ENCODE data around the gene CFAP20.
"Not testable (repeated sequence)": the region's sequence is repeated elsewhere in the genome, so short reads cannot be mapped to it uniquely, and the experiment has no call there.

CFAP20 gene

DNA sequence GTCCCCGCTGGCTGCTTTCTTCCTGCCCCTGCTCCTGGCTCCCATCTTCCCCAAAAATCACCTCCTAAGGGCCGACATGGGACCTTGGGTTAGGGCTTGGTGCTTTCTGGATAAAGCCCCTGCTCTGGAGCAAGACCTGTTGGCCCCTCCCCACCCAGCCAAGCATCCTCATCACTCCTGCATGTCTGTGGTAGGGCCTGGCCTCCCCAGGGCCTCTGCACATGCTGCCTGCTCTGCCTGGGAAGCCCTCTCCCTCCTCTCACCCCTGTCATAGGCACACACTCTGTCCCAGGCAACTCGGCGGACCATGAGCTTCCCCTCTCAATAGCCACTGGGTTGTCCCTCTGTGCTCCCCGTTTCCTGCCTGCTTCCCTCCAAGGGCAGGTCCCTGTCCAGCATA lies 35.2 kb downstream of the CFAP20 start:
- H3K9ac ChIP-seq (ENCODE audit: low read length), result no peak overlapping the region
- H3K36me3 ChIP-seq (ENCODE audit: insufficient read depth, low read length), result no peaks in the 10 kb centered on the region
- H3K27ac ChIP-seq (ENCODE audit: low read depth, low read length), result no peak overlapping the region
- no peaks in the 10 kb centered on the region for H3K9me3 ChIP-seq (ENCODE audit: low read length)
- no peak overlapping the region for H3K4me3 ChIP-seq (ENCODE audit: low read depth in 1 of 2, low read length in 2 of 2)
- H3K4me1 ChIP-seq (ENCODE audit: insufficient read depth, low read length), result no peaks in the 10 kb centered on the region
- H3K27me3 ChIP-seq (ENCODE audit: control insufficient read depth in 1 of 2, insufficient read depth in 2 of 2, low read length in 2 of 2), result no peaks in the 10 kb centered on the region

DNA sequence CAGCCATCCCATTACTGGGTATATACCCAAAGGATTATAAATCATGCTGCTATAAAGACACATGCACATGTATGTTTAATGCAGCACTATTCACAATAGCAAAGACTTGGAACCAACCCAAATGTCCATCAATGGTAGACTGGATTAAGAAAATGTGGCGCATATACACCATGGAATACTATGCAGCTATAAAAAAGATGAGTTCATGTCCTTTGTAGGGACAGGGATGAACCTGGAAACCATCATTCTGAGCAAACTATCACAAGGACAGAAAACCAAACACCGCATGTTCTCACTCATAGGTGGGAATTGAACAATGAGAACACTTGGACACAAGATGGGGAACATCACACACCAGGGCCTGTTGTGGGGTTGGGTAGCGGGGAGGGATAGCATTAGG lies 38.8 kb downstream of the CFAP20 start:
- H3K4me3 ChIP-seq (ENCODE audit: low read depth in 1 of 2, low read length in 2 of 2); H3K9me3 ChIP-seq (ENCODE audit: low read length); H3K4me1 ChIP-seq (ENCODE audit: insufficient read depth, low read length); H3K9ac ChIP-seq (ENCODE audit: low read length); H3K27ac ChIP-seq (ENCODE audit: low read depth, low read length); H3K36me3 ChIP-seq (ENCODE audit: insufficient read depth, low read length); H3K27me3 ChIP-seq (ENCODE audit: control insufficient read depth in 1 of 2, insufficient read depth in 2 of 2, low read length in 2 of 2): not testable (repeated sequence)

DNA sequence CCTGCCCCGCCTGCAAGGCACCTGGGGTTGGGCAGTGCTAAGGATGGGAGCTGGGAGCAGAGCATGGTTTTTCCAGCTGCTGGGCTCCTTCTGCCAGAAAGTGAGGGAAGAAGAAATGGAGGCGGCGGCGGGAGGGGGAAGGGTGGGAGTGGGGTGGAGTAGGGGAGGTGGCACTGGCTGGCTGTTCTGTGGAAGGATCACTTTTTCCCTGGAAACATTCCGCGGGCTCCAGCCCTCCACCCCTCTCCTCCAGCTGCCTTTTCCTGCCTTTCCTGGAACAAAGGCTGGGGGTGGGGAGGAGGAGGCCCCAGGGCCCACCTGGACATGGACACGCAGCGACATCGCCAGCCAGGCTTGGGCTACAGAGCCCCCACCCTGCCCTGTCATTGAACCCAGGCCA lies 41.1 kb downstream of the CFAP20 start:
- no peaks in the 10 kb centered on the region for H3K27me3 ChIP-seq (ENCODE audit: control insufficient read depth in 1 of 2, insufficient read depth in 2 of 2, low read length in 2 of 2)
- H3K9ac ChIP-seq (ENCODE audit: low read length), result no peak overlapping the region
- no peak overlapping the region for H3K27ac ChIP-seq (ENCODE audit: low read depth, low read length)
- H3K4me1 ChIP-seq (ENCODE audit: insufficient read depth, low read length), result no peaks in the 10 kb centered on the region
- H3K9me3 ChIP-seq (ENCODE audit: low read length), result no peaks in the 10 kb centered on the region
- no peaks in the 10 kb centered on the region for H3K36me3 ChIP-seq (ENCODE audit: insufficient read depth, low read length)
- no peak overlapping the region for H3K4me3 ChIP-seq (ENCODE audit: low read depth in 1 of 2, low read length in 2 of 2)

DNA sequence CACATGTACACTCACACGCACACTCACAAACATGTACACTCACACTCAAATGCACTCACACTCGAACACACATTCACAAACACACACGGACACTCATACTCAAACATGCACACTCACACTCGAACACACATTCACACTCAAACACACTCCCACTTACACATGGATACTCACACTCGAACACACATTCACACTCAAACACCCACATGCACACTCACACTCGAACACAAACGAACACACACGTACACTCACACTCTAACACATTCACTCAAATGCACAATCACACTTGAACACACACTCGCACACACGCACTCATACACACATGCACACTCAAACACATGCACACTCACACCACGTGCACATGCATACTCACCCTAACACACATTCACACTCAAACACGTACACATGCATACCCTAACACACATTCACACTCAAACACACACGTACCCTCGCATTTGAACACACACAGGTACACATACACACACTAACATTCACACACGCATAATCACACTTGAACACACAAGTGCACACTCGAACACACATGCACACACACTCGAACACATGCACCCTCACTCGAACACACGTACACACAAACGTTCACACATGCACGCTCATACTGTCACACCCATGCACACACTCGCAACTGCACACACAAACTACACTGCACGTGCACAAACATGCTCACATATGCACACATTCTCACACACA lies 41.8 kb downstream of the CFAP20 start:
- no peaks in the 10 kb centered on the region for H3K4me1 ChIP-seq (ENCODE audit: insufficient read depth, low read length)
- H3K27me3 ChIP-seq (ENCODE audit: control insufficient read depth in 1 of 2, insufficient read depth in 2 of 2, low read length in 2 of 2), result no peaks in the 10 kb centered on the region
- no peaks in the 10 kb centered on the region for H3K36me3 ChIP-seq (ENCODE audit: insufficient read depth, low read length)
- no peaks in the 10 kb centered on the region for H3K9me3 ChIP-seq (ENCODE audit: low read length)
- H3K4me3 ChIP-seq (ENCODE audit: low read depth in 1 of 2, low read length in 2 of 2), result no peak overlapping the region
- H3K27ac ChIP-seq (ENCODE audit: low read depth, low read length), result no peak overlapping the region
- H3K9ac ChIP-seq (ENCODE audit: low read length), result no peak overlapping the region

DNA sequence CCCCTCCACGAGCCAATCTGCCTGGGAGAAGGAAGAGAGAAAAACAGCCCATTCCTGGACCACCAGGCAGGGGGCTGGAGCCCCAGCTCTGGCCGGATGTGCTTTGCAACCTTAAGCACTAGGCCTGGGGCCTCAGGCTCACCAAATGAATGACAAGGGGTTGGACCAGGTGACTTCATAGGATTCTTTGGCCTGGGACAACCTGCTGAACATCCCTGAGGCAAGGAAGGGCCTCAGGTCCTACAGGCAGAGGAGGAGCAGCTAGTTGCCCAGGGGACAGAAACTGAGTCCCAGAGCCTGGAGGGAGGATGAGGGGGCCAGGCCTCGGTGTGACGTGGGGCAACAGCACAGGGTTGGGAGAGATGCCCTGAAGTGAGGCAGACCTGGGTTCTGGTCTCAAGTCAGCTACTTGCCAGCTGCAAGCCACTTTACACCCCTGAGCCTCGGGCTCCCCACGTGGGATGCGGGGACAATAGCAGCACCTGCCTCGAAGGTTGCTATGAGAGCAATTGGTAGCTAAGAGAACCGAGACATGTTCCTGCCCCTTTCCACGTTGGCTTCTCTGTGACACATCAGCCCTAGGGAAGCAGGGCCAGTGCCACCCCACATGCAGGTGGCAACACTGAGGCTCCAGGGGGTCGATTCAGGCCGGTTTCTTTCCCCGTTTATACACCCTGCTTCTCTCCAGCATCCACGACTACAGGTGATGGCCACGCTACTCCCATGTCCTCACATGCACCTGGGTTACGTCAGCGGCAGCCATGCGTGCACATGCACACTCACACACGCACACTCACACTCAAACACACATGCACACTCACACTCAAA lies 42.6 kb downstream of the CFAP20 start:
- Histone ChIP-seq H3K4me3 (ENCODE audit: low read depth in 1 of 2, low read length in 2 of 2) (no peak overlapping the region), H3K27ac (ENCODE audit: low read depth, low read length) (no peak overlapping the region), H3K4me1 (ENCODE audit: insufficient read depth, low read length) (no peaks in the 10 kb centered on the region), H3K9ac (ENCODE audit: low read length) (no peak overlapping the region), H3K27me3 (ENCODE audit: control insufficient read depth in 1 of 2, insufficient read depth in 2 of 2, low read length in 2 of 2) (no peaks in the 10 kb centered on the region), H3K36me3 (ENCODE audit: insufficient read depth, low read length) (no peaks in the 10 kb centered on the region), H3K9me3 (ENCODE audit: low read length) (no peaks in the 10 kb centered on the region)

DNA sequence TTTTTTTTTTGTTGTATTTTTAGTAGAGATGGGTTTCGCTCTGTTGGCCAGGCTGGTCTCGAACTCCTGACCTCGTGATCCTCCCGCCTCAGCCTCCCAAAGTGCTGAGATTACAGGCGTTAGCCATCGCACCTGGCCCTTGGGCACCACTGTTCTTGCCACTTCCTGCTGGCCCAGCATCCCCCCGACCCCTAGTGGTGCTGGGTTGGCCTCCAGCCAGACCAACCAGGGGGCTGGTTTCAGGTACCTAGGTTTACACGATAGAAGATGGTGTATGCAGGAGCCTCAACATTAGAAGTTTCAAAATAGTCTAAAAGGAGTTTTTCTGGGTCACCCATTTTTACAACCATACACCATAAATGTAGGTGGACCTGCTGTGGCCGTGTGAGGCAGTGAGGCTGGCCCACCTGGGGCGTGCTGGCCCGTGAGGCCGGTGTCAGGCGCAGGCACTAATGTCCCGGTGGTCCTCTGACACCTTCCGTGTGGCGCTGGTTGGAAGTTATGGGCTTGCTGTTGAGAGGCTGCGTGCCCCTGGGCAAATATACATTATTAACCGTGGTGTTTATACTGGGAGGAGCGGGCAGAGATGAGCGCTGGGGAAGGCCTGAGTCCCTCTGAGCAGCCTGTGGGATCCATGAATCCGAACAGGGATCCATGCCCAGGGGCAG lies 43.5 kb downstream of the CFAP20 start:
- H3K4me3 ChIP-seq (ENCODE audit: low read depth in 1 of 2, low read length in 2 of 2), result no peak overlapping the region
- no peak overlapping the region for H3K9ac ChIP-seq (ENCODE audit: low read length)
- H3K36me3 ChIP-seq (ENCODE audit: insufficient read depth, low read length), result no peaks in the 10 kb centered on the region
- H3K4me1 ChIP-seq (ENCODE audit: insufficient read depth, low read length), result no peaks in the 10 kb centered on the region
- H3K9me3 ChIP-seq (ENCODE audit: low read length), result no peaks in the 10 kb centered on the region
- no peaks in the 10 kb centered on the region for H3K27me3 ChIP-seq (ENCODE audit: control insufficient read depth in 1 of 2, insufficient read depth in 2 of 2, low read length in 2 of 2)
- H3K27ac ChIP-seq (ENCODE audit: low read depth, low read length), result no peak overlapping the region

DNA sequence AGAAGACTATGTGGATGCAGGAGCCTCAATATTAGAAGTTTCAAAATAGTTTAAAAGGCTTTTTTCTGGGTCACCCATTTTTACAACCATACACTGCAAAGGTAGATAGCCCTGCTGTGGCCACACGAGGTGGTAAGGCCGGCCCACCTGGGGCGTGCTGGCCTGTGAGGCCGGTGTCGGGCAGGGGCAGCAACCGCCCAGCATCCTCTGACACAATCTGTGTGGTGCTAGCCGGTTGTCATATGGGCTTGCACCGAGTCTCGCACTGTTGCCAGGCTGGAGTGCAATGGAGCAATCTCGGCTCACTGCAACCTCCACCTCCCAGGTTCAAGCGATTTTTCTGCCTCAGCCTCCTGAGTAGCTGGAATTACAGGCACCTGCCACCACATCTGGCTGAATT lies 44.0 kb downstream of the CFAP20 start:
- Histone ChIP-seq H3K27ac (ENCODE audit: low read depth, low read length) (no peak overlapping the region), H3K9ac (ENCODE audit: low read length) (no peak overlapping the region), H3K9me3 (ENCODE audit: low read length) (no peaks in the 10 kb centered on the region), H3K27me3 (ENCODE audit: control insufficient read depth in 1 of 2, insufficient read depth in 2 of 2, low read length in 2 of 2) (no peaks in the 10 kb centered on the region), H3K4me3 (ENCODE audit: low read depth in 1 of 2, low read length in 2 of 2) (no peak overlapping the region), H3K4me1 (ENCODE audit: insufficient read depth, low read length) (no peaks in the 10 kb centered on the region), H3K36me3 (ENCODE audit: insufficient read depth, low read length) (no peaks in the 10 kb centered on the region)

DNA sequence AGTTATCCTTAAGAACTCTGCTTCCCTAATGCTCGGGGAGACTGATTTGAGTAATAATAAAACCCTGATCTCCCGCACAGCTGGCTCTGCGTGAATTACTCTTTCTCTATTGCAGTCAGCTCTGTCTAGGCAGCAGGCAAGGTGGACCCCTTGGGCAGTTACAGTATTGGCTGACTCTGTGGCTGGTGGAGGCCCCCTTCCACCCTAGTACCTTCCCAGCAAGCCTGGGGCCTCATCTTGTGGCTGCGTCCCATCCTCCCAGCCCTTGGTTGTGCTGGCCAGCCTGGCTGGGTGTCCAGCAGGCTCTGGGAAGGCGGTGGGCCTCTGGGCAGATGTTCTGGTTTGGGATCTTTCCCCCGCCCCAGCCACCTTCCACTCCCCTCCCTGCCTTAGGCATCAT lies 44.5 kb downstream of the CFAP20 start:
- Histone ChIP-seq H3K9ac (ENCODE audit: low read length) (no peak overlapping the region), H3K27me3 (ENCODE audit: control insufficient read depth in 1 of 2, insufficient read depth in 2 of 2, low read length in 2 of 2) (no peaks in the 10 kb centered on the region), H3K4me3 (ENCODE audit: low read depth in 1 of 2, low read length in 2 of 2) (no peak overlapping the region), H3K9me3 (ENCODE audit: low read length) (no peaks in the 10 kb centered on the region), H3K27ac (ENCODE audit: low read depth, low read length) (no peak overlapping the region), H3K4me1 (ENCODE audit: insufficient read depth, low read length) (no peaks in the 10 kb centered on the region), H3K36me3 (ENCODE audit: insufficient read depth, low read length) (no peaks in the 10 kb centered on the region)

DNA sequence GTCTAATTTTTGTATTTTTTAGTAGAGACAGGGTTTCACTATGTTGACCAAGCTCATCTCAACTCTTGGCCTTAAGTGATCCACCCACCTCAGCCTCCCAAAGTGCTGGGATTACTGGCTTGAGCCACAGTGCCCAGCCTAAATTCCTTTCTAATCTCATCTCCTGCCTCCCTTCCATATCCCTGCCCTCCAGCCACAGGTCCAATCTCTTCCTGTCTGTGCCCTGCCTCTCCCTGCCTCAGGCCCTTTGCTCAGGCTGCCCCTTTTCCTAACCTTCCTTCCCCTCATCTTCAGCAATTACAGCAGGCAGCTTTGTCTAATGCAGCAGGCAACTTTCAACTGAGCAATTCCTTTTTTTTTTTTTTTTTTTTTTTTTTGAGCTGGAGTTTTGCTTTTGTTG lies 46.8 kb downstream of the CFAP20 start:
- H3K27me3 ChIP-seq (ENCODE audit: control insufficient read depth in 1 of 2, insufficient read depth in 2 of 2, low read length in 2 of 2), result no peaks in the 10 kb centered on the region
- no peaks in the 10 kb centered on the region for H3K4me1 ChIP-seq (ENCODE audit: insufficient read depth, low read length)
- H3K27ac ChIP-seq (ENCODE audit: low read depth, low read length), result no peak overlapping the region
- H3K9ac ChIP-seq (ENCODE audit: low read length), result no peak overlapping the region
- H3K9me3 ChIP-seq (ENCODE audit: low read length), result no peaks in the 10 kb centered on the region
- H3K36me3 ChIP-seq (ENCODE audit: insufficient read depth, low read length), result no peaks in the 10 kb centered on the region
- no peak overlapping the region for H3K4me3 ChIP-seq (ENCODE audit: low read depth in 1 of 2, low read length in 2 of 2)

DNA sequence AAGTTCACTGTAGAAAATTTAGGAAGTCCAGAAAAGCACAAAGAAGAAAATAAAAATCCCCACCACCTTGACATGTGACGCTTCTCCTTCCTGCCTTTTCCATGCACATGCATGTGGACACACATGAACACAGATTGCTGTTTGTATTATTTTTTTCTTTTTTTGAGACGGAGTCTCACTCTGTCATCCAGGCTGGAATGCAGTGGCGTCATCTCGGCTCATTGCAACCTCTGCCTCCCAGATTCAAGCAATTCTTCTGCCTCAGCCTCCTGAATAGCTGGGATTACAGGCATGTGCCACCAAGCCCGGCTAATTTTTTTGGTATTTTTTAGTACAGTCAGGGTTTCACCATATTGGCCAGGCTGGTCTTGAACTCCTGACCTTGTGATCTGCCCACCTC lies 48.5 kb downstream of the CFAP20 start:
- not testable (repeated sequence) for H3K27ac ChIP-seq (ENCODE audit: low read depth, low read length); H3K4me3 ChIP-seq (ENCODE audit: low read depth in 1 of 2, low read length in 2 of 2); H3K27me3 ChIP-seq (ENCODE audit: control insufficient read depth in 1 of 2, insufficient read depth in 2 of 2, low read length in 2 of 2); H3K36me3 ChIP-seq (ENCODE audit: insufficient read depth, low read length); H3K9ac ChIP-seq (ENCODE audit: low read length); H3K4me1 ChIP-seq (ENCODE audit: insufficient read depth, low read length); H3K9me3 ChIP-seq (ENCODE audit: low read length)

DNA sequence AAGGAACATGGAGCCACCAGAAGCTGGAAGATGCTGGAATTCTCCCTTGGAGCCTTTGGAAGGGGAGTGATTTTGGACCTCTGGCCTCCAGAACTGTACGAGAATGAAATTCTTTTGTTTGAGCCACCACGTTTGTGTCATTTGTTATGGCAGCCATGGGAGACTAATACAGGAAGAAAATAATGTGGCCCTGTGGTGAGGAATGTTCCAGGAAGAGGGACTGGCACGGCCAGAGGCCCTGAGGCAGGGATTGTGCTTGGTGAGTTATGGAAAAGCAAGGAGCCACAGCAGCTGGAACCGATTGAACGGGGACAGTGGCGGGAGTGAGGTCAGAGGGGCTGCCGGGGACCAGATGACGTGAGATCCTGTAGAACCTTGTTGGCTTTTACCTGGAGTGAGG lies 51.4 kb downstream of the CFAP20 start:
- no peak overlapping the region for H3K4me3 ChIP-seq (ENCODE audit: low read depth in 1 of 2, low read length in 2 of 2)
- H3K9me3 ChIP-seq (ENCODE audit: low read length), result no peaks in the 10 kb centered on the region
- no peaks in the 10 kb centered on the region for H3K4me1 ChIP-seq (ENCODE audit: insufficient read depth, low read length)
- H3K9ac ChIP-seq (ENCODE audit: low read length), result no peak overlapping the region
- no peaks in the 10 kb centered on the region for H3K27me3 ChIP-seq (ENCODE audit: control insufficient read depth in 1 of 2, insufficient read depth in 2 of 2, low read length in 2 of 2)
- H3K36me3 ChIP-seq (ENCODE audit: insufficient read depth, low read length), result no peaks in the 10 kb centered on the region
- no peak overlapping the region for H3K27ac ChIP-seq (ENCODE audit: low read depth, low read length)

Data from muscle layer of colon (tissue), 2 donors.